Colonic mucosa (tissue), 4 donors: ENCODE results near the gene SLC38A7. TPM values are rescaled to one million over a fixed set of nuclear protein-coding genes. Genes with fewer than 3 reads are reported as not detected.

Experiments used
- DNase-seq: peaks from one replicate; pipeline ENCODE4 v3.0.0-alpha.2; 2020
- H3K27ac ChIP-seq: fragments of 200-600 bp; one replicate; pipeline ENCODE4 v1.8.0; 2021
- H3K27me3 ChIP-seq: fragments of 200-600 bp; one replicate; pipeline ENCODE4 v1.8.0; 2021
- H3K36me3 ChIP-seq: fragments of 200-600 bp; one replicate; pipeline ENCODE4 v1.8.0; 2021
- H3K4me1 ChIP-seq: fragments of 200-600 bp; one replicate; pipeline ENCODE4 v1.8.0; 2021; ENCODE audit warnings: mild to moderate bottlenecking
- H3K4me3 ChIP-seq: fragments of 200-600 bp; one replicate; pipeline ENCODE4 v1.8.0; 2021
- H3K9ac ChIP-seq, 2 donors: one replicate each; pipeline ENCODE4 v1.7.0; 2013; ENCODE audit warnings: control low read depth in 2 of 2, low read depth in 2 of 2, low read length in 2 of 2
- H3K9me3 ChIP-seq: fragments of 200-600 bp; one replicate; pipeline ENCODE4 v1.8.0; 2021
- CTCF ChIP-seq: fragments of 200-600 bp; IDR thresholded peaks from one replicate; pipeline ENCODE4 v1.8.0; 2022; ENCODE audit warnings: antibody characterized with exemption, mild to moderate bottlenecking
- intact Hi-C: fragments of 100-400 bp; cut with DNase I; formaldehyde crosslinking; loops from one replicate; pipeline ENCODE4 v1.14.1; 2022
- total RNA-seq, 2 donors: library from RNA; stranded (reverse); fragmentation: NEBNext Ultra II Directional in 1 of 2; extraction: Animal tissue kit (Norgen Biotek cat#: 25700) in 1 of 2; gene quantifications; one replicate each; pipeline ENCODE4 v1.2.1, GENCODE V29; 2021
- donor health status: healthy.
- donor health status: DM: no; HTN: no; CAD: no.
- donor health status: DM: no; HTN: no; CAD: no.

Gene SLC38A7
- total RNA-seq, 2 donors from 2014 or later: 10.8 to 15.5 TPM

DNA sequence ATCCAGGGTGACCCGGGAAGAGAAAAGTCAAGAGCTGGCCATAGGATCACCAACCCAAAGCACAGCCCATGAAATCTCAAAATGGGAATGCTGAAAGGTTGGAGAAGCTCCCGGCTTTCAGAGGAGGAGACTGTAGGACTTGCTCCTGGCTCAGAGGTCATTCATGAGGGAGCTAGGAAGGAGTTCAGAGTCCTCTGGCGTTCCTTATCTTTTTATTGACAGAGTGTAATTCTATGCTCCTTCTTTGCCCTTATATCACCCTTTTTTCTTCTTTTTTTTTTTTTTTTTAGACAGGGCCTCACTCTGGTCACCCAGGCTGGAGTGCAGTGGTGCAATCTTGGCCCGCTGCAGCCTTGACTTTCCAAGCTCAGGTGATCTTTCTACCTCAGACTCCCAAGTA, 27.7 kb downstream of the SLC38A7 start:
- no peak for TF ChIP-seq CTCF

GRCh38 chr16:58655215-58655596, 29.4 kb downstream of the SLC38A7 start:
- intact Hi-C loops: no loop called here
- Histone ChIP-seq H3K36me3 (no peaks in the 10 kb centered on the region), H3K4me1 (no peaks in the 10 kb centered on the region), H3K4me3 (no peak overlapping the region), H3K27me3 (no peaks in the 10 kb centered on the region), H3K27ac (no peak overlapping the region), H3K9me3 (no peaks in the 10 kb centered on the region), H3K9ac (peak overlapping the region in 1 of 2 donors; percentile 51)
- DNase-seq: no peak
- no peak for TF ChIP-seq CTCF

More for the DNA sequence above, 27.7 kb downstream of the SLC38A7 start:
- Histone ChIP-seq H3K4me3 (no peak overlapping the region), H3K9ac (no peak overlapping the region), H3K9me3 (no peaks in the 10 kb centered on the region), H3K27me3 (no peaks in the 10 kb centered on the region), H3K4me1 (no peaks in the 10 kb centered on the region), H3K36me3 (no peaks in the 10 kb centered on the region), H3K27ac (no peak overlapping the region)
- intact Hi-C loops: no loop called here
- DNase-seq: peak; percentile 40

GRCh38 chr16:58654560-58655214, 29.9 kb downstream of the SLC38A7 start:
- H3K27ac ChIP-seq: no peak overlapping the region
- no peaks in the 10 kb centered on the region for H3K4me1 ChIP-seq
- intact Hi-C loops: no loop called here

GRCh38 chr16:58652741-58653140, 31.8 kb downstream of the SLC38A7 start:
- TF ChIP-seq CTCF: no peak
- no peaks in the 10 kb centered on the region for H3K27me3 ChIP-seq
- H3K4me3 ChIP-seq: no peak overlapping the region
- H3K9ac ChIP-seq: no peak overlapping the region
- no peaks in the 10 kb centered on the region for H3K9me3 ChIP-seq
- no peaks in the 10 kb centered on the region for H3K36me3 ChIP-seq
- intact Hi-C loops: no loop called here
- no peak overlapping the region for H3K27ac ChIP-seq
- no peaks in the 10 kb centered on the region for H3K4me1 ChIP-seq
- no peak for DNase-seq

More at GRCh38 chr16:58654560-58655214, 29.9 kb downstream of the SLC38A7 start:
- Histone ChIP-seq H3K4me3 (no peak overlapping the region), H3K27me3 (no peaks in the 10 kb centered on the region), H3K36me3 (no peaks in the 10 kb centered on the region), H3K9me3 (no peaks in the 10 kb centered on the region), H3K9ac (peak overlapping the region in 1 of 2 donors; percentile 51)
- no peak for TF ChIP-seq CTCF
- no peak for DNase-seq

DNA sequence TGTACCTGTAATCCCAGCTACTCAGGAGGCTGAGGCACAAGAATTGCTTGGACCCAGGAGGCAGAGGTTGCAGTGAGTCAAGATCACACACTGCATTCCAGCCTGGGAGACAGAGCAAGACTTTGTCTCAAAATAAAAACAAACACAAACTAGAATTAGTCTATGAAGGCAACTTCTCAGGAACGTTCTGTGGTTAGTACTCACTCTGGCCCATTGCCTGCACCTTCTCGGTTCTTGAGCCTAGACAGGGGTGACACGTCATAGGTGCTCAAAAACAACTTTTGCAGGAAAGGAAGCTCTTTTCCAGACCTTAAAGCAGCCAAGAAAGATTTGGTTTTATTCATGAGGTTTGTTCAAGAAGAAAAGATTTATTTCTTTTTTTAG, 32.6 kb downstream of the SLC38A7 start:
- no peak for TF ChIP-seq CTCF
- Histone ChIP-seq H3K4me1 (no peaks in the 10 kb centered on the region), H3K4me3 (no peak overlapping the region), H3K9ac (no peak overlapping the region), H3K27me3 (no peaks in the 10 kb centered on the region), H3K36me3 (no peaks in the 10 kb centered on the region), H3K9me3 (no peaks in the 10 kb centered on the region), H3K27ac (no peak overlapping the region)
- intact Hi-C loops: no loop called here
- DNase-seq: no peak
